ENCODE results near the gene TMEM158.

The TMEM158 gene

GRCh38 chr3:45227946-45228345 is 1.9 kb upstream of the TMEM158 start:
- no peak for DNase-seq

GRCh38 chr3:45227071-45227820 is 1.2 kb upstream of the TMEM158 start:
- no peak for DNase-seq

- no peak for DNase-seq
These were observed 452 bp downstream of the TMEM158 start for GRCh38 chr3:45225465-45226205.

- DNase-seq = no peak
These were observed 1.1 kb downstream of the TMEM158 start for GRCh38 chr3:45224824-45225464.

- DNase-seq = no peak
These were observed 2.0 kb downstream of the TMEM158 start for GRCh38 chr3:45223889-45224727.

- no peak for DNase-seq
These were observed 6.4 kb downstream of the TMEM158 start for GRCh38 chr3:45219694-45220093.

- no peak for DNase-seq
These were observed 7.3 kb downstream of the TMEM158 start for GRCh38 chr3:45218578-45219390.

- no peak for DNase-seq
These were observed 10.0 kb downstream of the TMEM158 start for GRCh38 chr3:45216021-45216609.

GRCh38 chr3:45215466-45215865 is 10.6 kb downstream of the TMEM158 start:
- DNase-seq = no peak

GRCh38 chr3:45214061-45214680 is 11.9 kb downstream of the TMEM158 start:
- no peak for DNase-seq

GRCh38 chr3:45212095-45212468 is 14.0 kb downstream of the TMEM158 start:
- no peak for DNase-seq

- no peak for DNase-seq
These were observed 14.5 kb downstream of the TMEM158 start for GRCh38 chr3:45211466-45212094.

GRCh38 chr3:45210308-45211041 is 15.6 kb downstream of the TMEM158 start:
- DNase-seq = no peak

- no peak for DNase-seq
These were observed 16.6 kb downstream of the TMEM158 start for GRCh38 chr3:45209526-45209925.

GRCh38 chr3:45208586-45208985 is 17.5 kb downstream of the TMEM158 start:
- DNase-seq = no peak

- no peak for DNase-seq
These were observed 18.6 kb downstream of the TMEM158 start for GRCh38 chr3:45207446-45207845.

GRCh38 chr3:45205126-45205525 is 21.0 kb downstream of the TMEM158 start:
- no peak for DNase-seq

GRCh38 chr3:45204136-45204535 is 22.0 kb downstream of the TMEM158 start:
- DNase-seq = no peak

GRCh38 chr3:45199837-45200648 is 26.0 kb downstream of the TMEM158 start:
- no peak for DNase-seq

All from KG1 (cell line).